Measurements from ENCODE around the gene GXYLT2. TPM values are rescaled to one million over a fixed set of nuclear protein-coding genes. Genes with fewer than 3 reads are reported as not detected.

The GXYLT2 gene
- total and polyA plus RNA-seq, 8 donors = 0.40 to 27.0 (median 1.4) TPM

- no peak overlapping the region for H3K27ac ChIP-seq
- no peak for DNase-seq
- H3K27me3 ChIP-seq = no peaks in the 10 kb centered on the region
- no peak overlapping the region for H3K4me3 ChIP-seq
- intact Hi-C loops (cut with DNase I; ENCODE audit: low total_unique reads) = no loop called here
- H3K4me1 ChIP-seq = peaks cover 0 to 10% (median 0%) of the 10 kb centered on the region in 4 donors
- H3K36me3 ChIP-seq = no peaks in the 10 kb centered on the region
- TF ChIP-seq EP300 (IDR thresholded peaks at IDR 0.05) (no peak), POLR2A (IDR thresholded peaks at IDR 0.05) (no peak), POLR2AphosphoS5 (IDR thresholded peaks at IDR 0.05) (no peak)
- TF ChIP-seq, protein P1, sequence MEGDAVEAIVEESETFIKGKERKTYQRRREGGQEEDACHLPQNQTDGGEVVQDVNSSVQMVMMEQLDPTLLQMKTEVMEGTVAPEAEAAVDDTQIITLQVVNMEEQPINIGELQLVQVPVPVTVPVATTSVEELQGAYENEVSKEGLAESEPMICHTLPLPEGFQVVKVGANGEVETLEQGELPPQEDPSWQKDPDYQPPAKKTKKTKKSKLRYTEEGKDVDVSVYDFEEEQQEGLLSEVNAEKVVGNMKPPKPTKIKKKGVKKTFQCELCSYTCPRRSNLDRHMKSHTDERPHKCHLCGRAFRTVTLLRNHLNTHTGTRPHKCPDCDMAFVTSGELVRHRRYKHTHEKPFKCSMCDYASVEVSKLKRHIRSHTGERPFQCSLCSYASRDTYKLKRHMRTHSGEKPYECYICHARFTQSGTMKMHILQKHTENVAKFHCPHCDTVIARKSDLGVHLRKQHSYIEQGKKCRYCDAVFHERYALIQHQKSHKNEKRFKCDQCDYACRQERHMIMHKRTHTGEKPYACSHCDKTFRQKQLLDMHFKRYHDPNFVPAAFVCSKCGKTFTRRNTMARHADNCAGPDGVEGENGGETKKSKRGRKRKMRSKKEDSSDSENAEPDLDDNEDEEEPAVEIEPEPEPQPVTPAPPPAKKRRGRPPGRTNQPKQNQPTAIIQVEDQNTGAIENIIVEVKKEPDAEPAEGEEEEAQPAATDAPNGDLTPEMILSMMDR (IDR thresholded peaks at IDR 0.05) = no peak
- 85 to 90% (median 88%) methylated on average over 7 of the region's 7 CpGs for WGBS, 5 donors
- no peaks in the 10 kb centered on the region for H3K9me3 ChIP-seq
Observed at GRCh38 chr3:72900048-72900447, 12.2 kb downstream of the GXYLT2 start.

DNA sequence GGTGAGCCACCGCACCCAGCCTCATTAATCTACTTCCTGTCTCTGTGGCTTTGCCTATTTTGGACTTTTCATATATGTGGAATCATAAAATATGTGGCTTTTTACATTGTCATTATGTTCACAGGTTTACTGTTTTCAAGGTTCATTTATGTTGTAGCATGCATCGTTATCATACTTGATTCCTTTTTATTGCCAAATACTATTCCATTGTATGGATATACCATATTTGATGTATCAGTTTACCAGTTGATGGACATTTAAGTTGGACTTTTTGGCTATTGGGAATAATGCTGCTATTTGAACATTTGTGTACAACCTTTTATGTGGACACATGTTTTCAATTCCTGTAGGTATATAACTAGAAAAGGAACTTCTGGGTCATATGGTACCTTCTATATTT is 14.0 kb downstream of the GXYLT2 start:
- TF ChIP-seq, protein P1 (IDR thresholded peaks at IDR 0.05) = no peak
- TF ChIP-seq POLR2AphosphoS5 (IDR thresholded peaks at IDR 0.05) = no peak
- no peak for TF ChIP-seq EP300 (IDR thresholded peaks at IDR 0.05)
- TF ChIP-seq POLR2A (IDR thresholded peaks at IDR 0.05) = no peak
- H3K27ac ChIP-seq = no peak overlapping the region
- DNase-seq = no peak
- H3K4me1 ChIP-seq = peaks cover 0 to 21% (median 3%) of the 10 kb centered on the region in 4 donors
- intact Hi-C loops (cut with DNase I; ENCODE audit: low total_unique reads) = no loop called here
- no peaks in the 10 kb centered on the region for H3K36me3 ChIP-seq
- no peaks in the 10 kb centered on the region for H3K9me3 ChIP-seq
- H3K27me3 ChIP-seq = no peaks in the 10 kb centered on the region
- H3K4me3 ChIP-seq = no peak overlapping the region
- 90 to 98% (median 95%) methylated on average over 2 of the region's 2 CpGs for WGBS, 5 donors

GRCh38 chr3:72903004-72903403 is 15.2 kb downstream of the GXYLT2 start:
- 82 to 91% (median 87%) methylated on average over 3 of the region's 3 CpGs for WGBS, 5 donors
- Histone ChIP-seq H3K27me3 (no peaks in the 10 kb centered on the region), H3K4me1 (peaks cover 0 to 32% (median 8%) of the 10 kb centered on the region in 4 donors), H3K4me3 (no peak overlapping the region), H3K36me3 (no peaks in the 10 kb centered on the region), H3K27ac (no peak overlapping the region), H3K9me3 (no peaks in the 10 kb centered on the region)
- intact Hi-C loops (cut with DNase I; ENCODE audit: low total_unique reads) = no loop called here
- no peak for DNase-seq
- no peak for TF ChIP-seq POLR2A (IDR thresholded peaks at IDR 0.05)
- peak; percentile 45 to 62 (median 47) for TF ChIP-seq POLR2AphosphoS5 (IDR thresholded peaks at IDR 0.05)

DNA sequence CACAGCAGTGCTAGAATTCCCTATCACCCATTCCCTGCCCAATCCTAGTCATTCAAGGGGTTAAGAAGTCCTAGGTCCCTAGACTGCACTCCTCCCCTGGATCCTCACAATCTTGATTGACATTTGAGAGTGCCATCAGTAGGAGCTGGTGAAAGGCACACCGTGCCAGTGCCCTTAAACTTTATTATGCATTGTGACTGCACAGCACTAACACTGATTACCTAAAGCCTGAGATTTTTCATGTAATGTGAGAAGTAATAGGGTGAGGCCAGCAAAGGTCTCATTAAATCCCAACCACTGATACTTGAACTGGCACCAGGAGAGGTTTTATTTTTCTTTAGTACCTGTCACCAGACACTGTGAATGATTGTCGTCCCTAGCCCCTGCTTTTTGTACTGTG is 16.3 kb downstream of the GXYLT2 start:
- DNase-seq = no peak
- H3K4me1 ChIP-seq = peaks cover 0 to 34% (median 11%) of the 10 kb centered on the region in 4 donors
- intact Hi-C loops (cut with DNase I; ENCODE audit: low total_unique reads) = no loop called here
- no peak overlapping the region for H3K4me3 ChIP-seq
- H3K27me3 ChIP-seq = no peaks in the 10 kb centered on the region
- TF ChIP-seq POLR2A (IDR thresholded peaks at IDR 0.05) (no peak), POLR2AphosphoS5 (IDR thresholded peaks at IDR 0.05) (no peak), EP300 (IDR thresholded peaks at IDR 0.05) (no peak)
- TF ChIP-seq, protein P1 (IDR thresholded peaks at IDR 0.05) = no peak
- no peak overlapping the region for H3K27ac ChIP-seq
- no peaks in the 10 kb centered on the region for H3K9me3 ChIP-seq
- 64 to 73% (median 67%) methylated on average over 2 of the region's 2 CpGs for WGBS, 5 donors
- no peaks in the 10 kb centered on the region for H3K36me3 ChIP-seq

GRCh38 chr3:72906154-72906553 is 18.3 kb downstream of the GXYLT2 start:
- Histone ChIP-seq H3K27ac (no peak overlapping the region), H3K36me3 (no peaks in the 10 kb centered on the region), H3K9me3 (no peaks in the 10 kb centered on the region), H3K4me3 (no peak overlapping the region), H3K4me1 (peaks cover 0 to 34% (median 11%) of the 10 kb centered on the region in 4 donors), H3K27me3 (no peaks in the 10 kb centered on the region)
- TF ChIP-seq, protein P1 (IDR thresholded peaks at IDR 0.05) = no peak
- TF ChIP-seq POLR2A (IDR thresholded peaks at IDR 0.05) (no peak), EP300 (IDR thresholded peaks at IDR 0.05) (no peak), POLR2AphosphoS5 (IDR thresholded peaks at IDR 0.05) (no peak)
- intact Hi-C loops (cut with DNase I; ENCODE audit: low total_unique reads) = no loop called here
- 79 to 90% (median 82%) methylated on average over 6 of the region's 6 CpGs for WGBS, 5 donors
- no peak for DNase-seq

Data from stomach (tissue), 9 donors.